HG02973 (cell line): ENCODE data around the gene ATP13A4.

Experiments used
- ATAC-seq: cut with Tn5 transposase; IDR thresholded peaks from one replicate; pipeline ENCODE4 v1.9.1; 2021; ENCODE audit warnings: moderate library complexity; ENCODE audit not compliant: unreplicated experiment

ATP13A4 gene

DNA sequence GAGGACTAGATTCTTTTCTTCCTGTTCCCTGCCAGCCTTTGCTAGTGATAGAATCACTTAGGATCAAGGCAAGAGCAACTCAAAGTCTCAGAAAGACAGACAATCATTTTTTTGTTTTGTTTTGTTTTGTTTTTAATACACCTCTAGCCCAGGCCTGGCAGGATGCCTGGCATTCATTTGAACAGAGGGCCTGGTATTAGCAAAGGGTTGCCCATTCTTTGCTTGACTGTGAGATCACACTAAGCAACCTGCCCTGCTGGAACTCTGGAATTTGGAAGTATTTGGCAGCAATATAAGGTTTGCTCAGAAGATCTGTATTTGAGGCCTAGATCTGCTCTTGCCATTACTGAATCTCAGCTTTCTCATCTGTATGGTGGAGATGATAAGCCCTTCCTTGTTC, 154.4 kb downstream of the ATP13A4 start:
- ATAC-seq: no peak

GRCh38 chr3:193396451-193397244, 158.0 kb downstream of the ATP13A4 start:
- ATAC-seq: no peak

DNA sequence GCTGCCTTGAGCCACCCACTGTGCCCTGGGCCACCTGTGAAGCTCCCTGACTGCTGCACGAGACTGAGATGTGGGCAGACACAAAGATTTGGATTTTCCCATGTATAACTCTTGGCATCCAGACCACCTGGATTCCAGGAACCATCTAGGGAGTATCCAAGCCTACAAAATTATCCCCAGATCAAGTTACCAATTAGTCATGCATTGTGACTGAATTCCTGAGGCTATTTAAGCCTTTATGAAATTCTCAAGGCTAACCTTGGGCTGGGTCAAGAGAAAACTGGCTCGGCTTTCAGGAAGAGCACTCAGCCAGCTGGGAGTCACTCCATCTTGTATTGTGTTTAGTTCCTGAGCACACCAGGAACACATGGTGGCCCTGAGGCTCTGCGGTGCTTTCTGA, 162.8 kb downstream of the ATP13A4 start:
- ATAC-seq: no peak

DNA sequence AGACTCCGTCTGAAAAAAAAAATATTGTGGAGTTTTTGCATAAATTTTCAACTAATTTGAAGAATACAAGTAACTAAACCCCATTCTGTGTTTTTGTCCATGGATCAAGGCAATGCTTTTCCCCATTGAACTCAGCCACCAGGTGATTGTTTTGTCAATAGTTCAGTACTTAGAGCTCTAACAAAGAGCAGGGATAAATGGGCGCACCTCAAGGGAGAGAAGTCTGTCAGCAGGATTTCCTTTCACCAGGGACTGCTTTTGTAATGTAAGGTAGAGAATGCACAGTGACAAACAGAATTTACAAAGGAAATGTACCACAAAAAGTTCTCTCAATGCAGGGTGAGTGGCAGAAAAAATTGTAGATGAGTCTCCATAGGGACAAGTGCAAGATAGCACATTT, 165.4 kb downstream of the ATP13A4 start:
- no peak for ATAC-seq

DNA sequence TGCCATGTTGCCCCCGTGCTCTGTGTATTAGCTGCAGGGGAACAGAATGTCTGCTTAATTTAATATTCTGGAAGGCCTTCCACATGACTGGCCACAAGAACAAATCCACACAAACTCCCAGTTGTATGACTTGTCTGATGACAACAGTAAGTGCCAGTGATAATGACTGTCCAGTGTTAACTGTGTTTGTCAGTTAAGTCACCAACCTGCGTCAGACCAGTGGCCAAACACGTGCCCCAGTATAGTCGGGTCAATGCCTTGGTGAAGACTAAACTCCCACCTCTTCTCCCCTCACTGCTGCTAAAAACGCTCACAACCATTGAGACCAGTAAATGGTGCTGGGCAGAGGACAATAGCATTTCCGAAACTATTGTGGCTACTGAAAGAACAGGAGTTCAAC, 166.3 kb downstream of the ATP13A4 start:
- ATAC-seq: no peak

DNA sequence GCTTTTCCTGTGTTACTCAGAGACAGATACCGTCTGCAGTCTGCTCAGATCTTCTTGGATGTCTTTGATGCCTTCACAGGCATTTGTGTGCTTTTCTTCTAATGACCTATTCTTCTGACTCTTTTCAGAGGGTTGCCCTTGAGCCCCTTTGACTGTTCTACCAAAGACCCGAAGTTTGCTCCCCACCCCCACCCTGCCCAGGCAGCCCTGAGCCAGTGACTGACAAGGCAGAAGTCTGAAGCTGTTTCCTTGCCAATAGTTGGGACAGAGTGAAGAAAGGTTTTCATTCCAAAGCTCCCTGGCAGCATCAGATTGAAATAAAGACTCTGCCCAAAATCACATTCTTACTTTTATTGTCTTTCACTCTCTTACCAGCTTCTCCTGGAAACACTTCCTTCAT, 167.1 kb downstream of the ATP13A4 start:
- ATAC-seq: no peak

- ATAC-seq: no peak
Measured at GRCh38 chr3:193378706-193379105, 176.0 kb downstream of the ATP13A4 start, which contains the start of gene ATP13A5. ATP13A5 (minus strand) TSS chr3:193378753; CDS start chr3:193378725, 28 bp downstream.

GRCh38 chr3:193377591-193377990, 177.1 kb downstream of the ATP13A4 start:
- no peak for ATAC-seq

DNA sequence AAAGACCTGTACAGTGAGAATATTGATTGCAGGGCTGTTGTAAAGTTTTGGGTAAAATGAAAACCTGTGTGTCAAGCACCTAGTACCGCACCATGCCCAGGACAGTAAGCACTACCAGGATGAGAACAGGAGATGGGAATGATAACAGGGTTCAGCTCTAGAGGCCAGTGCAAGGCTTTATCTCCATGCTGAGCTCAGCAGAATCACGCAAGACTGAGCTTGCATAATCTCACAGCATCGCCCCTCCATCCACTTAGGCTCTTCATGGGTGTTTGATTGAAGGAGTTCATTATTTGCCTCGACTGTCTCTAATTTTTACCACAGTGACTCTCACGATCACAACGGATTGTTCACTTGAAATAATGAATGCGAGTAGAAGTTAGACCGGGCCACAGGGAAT, 179.1 kb downstream of the ATP13A4 start:
- ATAC-seq: no peak

GRCh38 chr3:193372783-193373182, 181.9 kb downstream of the ATP13A4 start:
- no peak for ATAC-seq

DNA sequence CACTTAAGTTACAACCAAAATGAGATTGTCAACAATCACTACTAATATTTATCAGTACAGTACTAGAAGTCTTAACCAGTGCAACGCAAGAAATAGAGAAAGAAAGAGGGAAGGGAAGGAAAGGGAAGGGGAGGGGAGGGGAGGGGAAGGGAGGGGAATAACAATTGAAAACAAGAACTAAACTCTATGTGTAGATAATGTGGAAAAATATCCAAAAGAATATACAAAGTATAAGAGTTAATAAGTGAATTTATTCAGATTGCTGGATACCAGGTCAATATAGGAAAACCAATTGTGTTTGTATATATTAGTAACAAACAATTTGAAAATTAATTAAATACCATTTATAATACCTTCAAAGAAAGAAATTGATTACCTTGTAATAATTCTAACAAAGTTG, 186.8 kb downstream of the ATP13A4 start:
- no peak for ATAC-seq

GRCh38 chr3:193357291-193357690, 197.4 kb downstream of the ATP13A4 start:
- ATAC-seq: no peak

DNA sequence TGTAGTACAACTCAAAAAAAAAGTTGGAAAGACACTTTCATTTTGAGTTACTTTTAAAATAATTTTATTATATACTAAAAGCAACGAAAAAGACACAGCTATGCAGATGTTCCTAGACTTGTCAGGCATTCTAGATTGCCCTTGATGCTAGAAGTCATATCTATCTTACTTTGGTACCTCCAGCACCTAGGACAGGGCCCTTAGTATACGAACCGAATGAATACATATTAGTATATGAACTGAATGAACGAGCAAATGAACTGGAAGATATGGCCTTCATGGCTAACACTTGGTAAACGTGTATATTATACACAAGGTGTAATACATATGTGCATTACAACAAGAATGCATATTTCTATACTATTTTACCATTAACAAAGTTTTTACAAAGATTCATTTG, 200.3 kb downstream of the ATP13A4 start:
- no peak for ATAC-seq
